IPS DF 19.7 (cell line): ENCODE results near the gene SPRED3.
"Not testable (repeated sequence)": the region's sequence is repeated elsewhere in the genome, so short reads cannot be mapped to it uniquely, and the experiment has no call there.

ENCODE experiments used
- DNase-seq: peaks from one replicate; pipeline ENCODE4 v3.0.0-alpha.2; 2013; ENCODE audit warnings: low read depth, low spot score

The SPRED3 gene

GRCh38 chr19:38417544-38418506 is 29.3 kb downstream of the SPRED3 start:
- DNase-seq, result no peak

DNA sequence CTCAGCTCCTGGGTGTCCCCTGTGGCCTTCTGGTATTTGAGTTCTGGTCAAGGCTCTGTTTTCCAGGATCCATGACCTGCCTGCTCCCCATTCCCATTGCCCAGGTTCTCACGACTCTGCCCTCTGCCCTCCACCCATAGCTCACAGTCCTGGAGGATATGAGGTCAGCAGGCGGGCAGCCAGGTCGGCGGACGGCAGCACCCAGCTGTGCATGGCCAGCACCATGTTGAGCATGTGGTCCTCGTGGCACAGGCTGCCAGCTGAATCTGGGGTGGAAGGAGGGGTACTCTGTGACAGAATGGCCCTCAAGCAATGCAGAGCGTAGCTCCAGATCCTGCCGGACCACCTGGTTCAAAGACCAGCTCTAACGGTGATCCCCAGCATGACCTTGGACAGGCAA is 32.4 kb downstream of the SPRED3 start:
- DNase-seq, result no peak

DNA sequence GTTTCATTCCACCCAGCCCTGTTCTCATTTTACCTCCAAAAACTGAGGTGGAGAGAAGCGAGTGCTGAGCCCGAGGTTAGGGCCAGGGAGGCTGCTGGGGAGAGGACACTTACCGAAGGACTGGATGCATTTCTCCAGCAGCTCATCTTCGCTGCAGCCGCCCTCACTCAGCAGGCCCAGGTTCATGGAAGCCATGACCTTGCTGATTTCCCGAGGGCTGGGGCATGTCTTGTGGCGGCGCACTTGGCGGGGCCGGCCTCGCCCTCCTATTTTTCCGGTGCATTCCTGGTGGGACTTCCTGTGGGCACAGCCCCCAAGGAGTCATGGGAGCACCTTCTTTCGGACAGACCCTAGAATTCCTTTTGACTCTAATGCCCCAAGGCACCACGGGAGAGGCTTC is 33.4 kb downstream of the SPRED3 start:
- DNase-seq, result no peak

DNA sequence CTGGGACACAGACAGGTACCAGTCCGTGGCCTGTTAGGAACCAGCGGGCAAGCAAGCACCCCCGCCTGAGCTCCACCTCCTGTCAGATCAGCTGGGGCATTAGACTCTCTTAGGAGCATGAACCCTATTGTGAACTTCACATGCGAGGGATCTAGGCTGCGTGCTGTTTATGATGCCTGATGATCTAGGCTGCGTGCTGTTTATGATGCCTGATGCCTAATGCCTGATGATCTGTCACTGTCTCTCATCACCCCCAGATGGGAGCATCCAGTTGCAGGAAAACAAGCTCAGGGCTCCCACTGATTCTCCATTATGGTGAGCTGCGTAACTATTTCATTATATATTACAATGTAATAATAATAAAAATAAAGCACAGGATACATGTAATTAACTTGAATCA is 33.9 kb downstream of the SPRED3 start:
- DNase-seq, result no peak

GRCh38 chr19:38424272-38424671 is 35.8 kb downstream of the SPRED3 start:
- no peak for DNase-seq

DNA sequence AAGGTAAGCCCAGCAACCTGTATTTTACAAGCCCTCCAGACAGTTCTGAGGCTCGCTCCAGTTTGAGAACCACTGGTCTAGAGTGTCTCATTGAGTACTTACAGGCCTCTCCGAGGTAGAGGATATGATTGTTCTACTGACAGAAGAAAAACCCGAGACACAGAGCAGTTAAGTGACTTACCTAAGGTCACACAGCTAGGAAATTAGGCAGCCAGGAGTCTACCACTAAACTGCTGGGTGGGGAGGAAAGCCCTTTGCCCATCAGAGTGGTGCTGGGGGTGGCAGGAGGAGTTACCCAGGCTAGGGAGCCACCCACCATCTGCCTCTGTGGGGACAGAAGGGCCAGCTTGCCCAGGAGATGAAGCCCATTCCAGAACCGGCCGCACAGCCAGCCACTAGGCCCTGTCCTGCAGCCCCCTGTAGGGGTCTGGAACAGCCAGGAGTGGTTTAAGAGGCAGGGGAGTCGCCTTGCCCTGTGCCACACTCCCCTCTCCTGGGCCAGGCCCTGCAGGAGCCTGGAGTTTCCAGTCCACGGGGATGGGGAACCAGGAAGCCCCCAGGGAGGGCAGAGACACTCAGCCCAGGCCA is 36.8 kb downstream of the SPRED3 start:
- DNase-seq, result no peak

- DNase-seq, result no peak
These were observed 37.4 kb downstream of the SPRED3 start, which contains the start of gene RASGRP4 for GRCh38 chr19:38425810-38426466. Gene RASGRP4, minus strand, starts transcription at chr19:38426219. Its CDS starts 128 bp downstream, at chr19:38426091.

DNA sequence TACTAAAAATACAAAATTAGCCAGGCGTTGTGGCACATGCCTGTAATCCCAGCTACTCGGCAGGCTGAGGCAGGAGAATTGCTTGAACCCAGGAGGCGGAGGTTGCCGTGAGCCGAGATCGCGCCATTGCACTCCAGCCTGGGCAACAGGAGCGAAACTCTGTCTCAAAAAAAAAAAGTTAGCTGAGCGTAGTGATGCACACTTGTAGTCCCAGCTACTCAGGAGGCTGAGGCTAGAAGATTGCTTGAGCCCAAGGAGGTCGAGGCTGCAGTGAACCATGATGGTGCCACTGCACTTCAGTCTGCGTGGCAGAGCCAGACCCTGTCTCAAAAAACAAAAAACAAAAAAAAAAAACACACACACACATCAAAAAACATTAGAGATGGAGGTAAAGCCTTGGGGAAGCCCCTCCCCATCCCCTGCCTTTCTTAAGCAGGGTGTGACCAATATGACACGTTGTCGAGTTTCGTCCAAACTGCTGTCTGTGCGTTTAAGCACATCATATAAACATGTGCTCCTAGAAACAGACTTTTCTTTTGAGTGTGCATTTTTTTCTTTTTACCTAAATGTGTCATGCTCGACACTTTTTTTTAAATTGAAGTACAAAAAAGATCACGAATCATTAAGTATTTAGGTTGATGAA is 38.7 kb downstream of the SPRED3 start:
- not testable (repeated sequence) for DNase-seq

- no peak for DNase-seq
These were observed 40.7 kb downstream of the SPRED3 start for GRCh38 chr19:38429055-38429810.

- DNase-seq, result no peak
These were observed 41.3 kb downstream of the SPRED3 start for GRCh38 chr19:38429811-38430156.

GRCh38 chr19:38430931-38431330 is 42.4 kb downstream of the SPRED3 start:
- no peak for DNase-seq

GRCh38 chr19:38433268-38433733 is 44.8 kb downstream of the SPRED3 start, which contains the start of gene RYR1:
Gene RYR1, plus strand, starts transcription at chr19:38433691. Its CDS starts 139 bp downstream, at chr19:38433830.
- no peak for DNase-seq

DNA sequence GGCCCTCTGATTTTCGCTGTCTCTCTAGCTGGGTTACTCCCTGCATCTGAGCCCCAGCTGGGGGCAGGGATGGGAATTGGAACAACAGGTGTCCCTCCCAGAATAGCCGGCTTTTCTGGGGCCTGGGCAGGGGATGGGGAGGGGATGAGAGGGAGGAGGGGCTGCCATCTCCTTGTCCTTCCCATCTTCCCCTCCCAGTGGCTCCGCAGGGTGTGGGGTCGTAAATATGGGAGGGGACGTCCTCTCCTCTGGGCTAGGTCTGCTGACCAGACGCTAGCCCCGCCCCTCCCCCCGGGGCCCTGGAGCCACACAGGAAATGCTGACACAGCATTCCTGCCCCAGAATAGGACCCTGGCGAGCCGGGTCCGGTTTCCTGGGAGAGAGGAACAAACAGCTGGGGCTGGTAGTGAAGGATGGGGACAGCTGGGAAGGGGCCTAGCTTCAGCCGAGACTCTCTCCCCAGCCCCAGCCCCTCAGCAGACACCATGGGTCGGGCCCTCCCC is 46.1 kb downstream of the SPRED3 start:
- no peak for DNase-seq

DNA sequence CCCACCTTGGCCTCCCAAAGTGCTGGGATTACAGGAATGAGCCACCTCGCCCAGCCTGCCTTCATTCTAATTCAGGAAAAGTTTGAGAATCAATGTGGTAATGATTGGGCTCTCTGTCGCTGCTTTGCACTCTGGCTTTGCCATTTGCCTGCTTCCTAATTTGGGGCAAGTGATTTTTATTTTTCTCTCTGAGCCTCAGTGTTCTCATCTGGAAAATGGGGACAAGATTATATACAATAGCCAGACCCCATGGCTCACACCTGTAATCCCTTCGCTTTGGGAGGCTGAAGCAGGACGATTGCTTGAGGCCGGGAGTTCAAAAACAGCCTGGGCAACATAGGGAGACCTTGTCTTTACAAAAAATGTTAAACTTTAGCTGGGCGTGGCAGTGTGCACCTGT is 48.8 kb downstream of the SPRED3 start:
- DNase-seq, result no peak

- no peak for DNase-seq
These were observed 49.4 kb downstream of the SPRED3 start for GRCh38 chr19:38437917-38438316.

DNA sequence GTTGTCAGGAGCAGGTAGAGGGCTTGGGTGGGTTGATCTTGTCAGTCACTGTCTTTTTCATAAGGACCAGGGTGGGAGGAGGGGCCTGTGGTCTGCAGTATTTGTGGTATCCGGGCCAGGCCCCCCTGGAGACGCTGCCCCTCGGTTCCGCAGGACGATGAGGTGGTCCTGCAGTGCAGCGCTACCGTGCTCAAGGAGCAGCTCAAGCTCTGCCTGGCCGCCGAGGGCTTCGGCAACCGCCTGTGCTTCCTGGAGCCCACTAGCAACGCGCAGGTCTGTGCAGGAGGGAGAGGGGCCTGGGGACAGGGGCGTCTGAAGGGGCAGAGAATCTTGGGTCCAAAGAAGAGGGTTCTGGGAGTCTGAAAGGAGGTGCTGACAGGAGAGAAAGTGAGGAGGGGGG is 52.1 kb downstream of the SPRED3 start:
- DNase-seq, result no peak

DNA sequence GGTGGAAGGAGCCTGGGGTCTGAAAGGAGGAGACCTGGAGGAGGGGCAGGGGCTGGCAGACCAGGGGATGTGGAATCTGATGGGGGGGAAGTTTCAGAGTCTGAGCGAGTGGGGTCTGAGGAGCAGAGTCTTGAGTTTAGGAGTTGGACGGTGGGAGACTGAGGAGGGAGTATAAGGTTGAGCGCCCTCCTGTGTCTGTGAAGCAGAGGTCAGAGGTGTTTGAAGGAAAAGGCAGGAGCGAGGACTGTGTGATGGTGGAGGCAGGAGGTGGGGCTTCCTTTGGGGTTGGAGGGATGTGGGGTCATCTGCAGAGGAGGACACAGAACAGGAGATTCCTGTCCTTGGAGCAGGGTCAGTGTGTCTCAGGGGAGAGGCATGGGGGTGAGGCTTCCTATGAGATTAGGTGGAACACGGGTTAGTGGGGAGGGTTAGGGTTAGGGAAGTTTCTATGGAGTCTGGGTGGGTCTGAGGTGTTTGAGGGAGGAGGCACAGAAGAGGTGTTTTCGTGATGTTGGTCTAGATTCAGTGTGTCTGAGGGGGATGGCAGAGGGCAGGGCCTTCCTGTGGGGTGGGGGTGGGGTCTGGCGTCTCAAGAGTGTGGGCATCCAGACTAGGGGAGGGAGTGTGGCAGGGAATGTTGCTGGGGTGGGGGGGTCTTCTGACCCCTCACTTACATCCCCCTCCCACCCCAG is 53.3 kb downstream of the SPRED3 start:
- no peak for DNase-seq

- DNase-seq, result no peak
These were observed 54.2 kb downstream of the SPRED3 start for GRCh38 chr19:38442736-38443135.

DNA sequence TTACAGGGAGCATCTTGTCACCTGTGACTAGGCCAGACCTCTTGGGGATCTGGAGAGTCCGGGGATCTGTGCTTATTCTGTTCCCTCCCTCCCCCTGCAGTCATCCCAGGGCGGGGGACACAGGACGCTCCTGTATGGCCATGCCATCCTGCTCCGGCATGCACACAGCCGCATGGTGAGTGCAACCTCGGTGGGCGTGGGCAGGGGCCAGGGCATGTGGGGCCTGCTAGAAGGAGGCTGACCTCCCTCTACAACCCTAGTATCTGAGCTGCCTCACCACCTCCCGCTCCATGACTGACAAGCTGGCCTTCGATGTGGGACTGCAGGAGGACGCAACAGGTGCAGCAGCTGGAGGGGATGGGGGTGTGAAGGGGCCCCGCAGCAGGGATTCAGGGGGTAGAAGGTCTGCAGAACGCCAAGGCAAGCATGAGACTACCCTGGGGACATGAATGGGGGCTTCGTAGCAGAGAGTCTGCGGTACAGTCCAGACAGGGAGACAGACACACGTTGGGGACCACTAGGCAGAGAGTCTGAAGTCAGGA is 55.0 kb downstream of the SPRED3 start:
- no peak for DNase-seq

GRCh38 chr19:38444026-38444425 is 55.5 kb downstream of the SPRED3 start:
- DNase-seq, result no peak
